GM21737 (cell line): ENCODE results near the gene OR4C6.

Source experiments
- ATAC-seq: cut with Tn5 transposase; IDR thresholded peaks from one replicate; pipeline ENCODE4 v1.9.1; 2021; ENCODE audit warnings: mild to moderate bottlenecking, moderate library complexity; ENCODE audit not compliant: unreplicated experiment

Gene OR4C6

GRCh38 chr11:55661901-55662300 lies at the start of gene OR4C6:
Gene OR4C6, plus strand, starts transcription at chr11:55662201. Its CDS starts 2,966 bp downstream, at chr11:55665167.
- no peak for ATAC-seq

DNA sequence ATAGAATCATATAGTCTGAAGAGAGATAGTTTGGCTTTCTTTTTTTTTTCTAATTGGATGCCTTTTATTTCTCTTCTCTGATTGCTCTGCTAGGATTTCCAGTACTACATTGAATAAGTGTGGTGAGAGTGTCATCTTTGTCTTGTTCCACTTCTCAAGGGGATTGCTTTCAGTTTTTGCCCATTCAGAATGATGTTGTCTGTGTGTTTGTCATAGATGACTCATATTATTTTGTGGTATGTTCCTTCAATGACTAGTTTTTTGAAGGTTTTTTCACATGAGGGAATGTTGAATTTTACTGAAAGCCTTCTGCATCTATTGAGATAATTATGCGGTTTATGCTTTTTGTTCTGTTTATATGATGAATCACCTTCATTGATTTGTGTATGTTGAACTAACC lies 37.5 kb upstream of the OR4C6 start:
- ATAC-seq = no peak

- no peak for ATAC-seq
Measured at GRCh38 chr11:55634813-55635212, 27.2 kb upstream of the OR4C6 start, which contains the start of gene OR4P4. Gene OR4P4, plus strand, starts transcription at chr11:55635113.

DNA sequence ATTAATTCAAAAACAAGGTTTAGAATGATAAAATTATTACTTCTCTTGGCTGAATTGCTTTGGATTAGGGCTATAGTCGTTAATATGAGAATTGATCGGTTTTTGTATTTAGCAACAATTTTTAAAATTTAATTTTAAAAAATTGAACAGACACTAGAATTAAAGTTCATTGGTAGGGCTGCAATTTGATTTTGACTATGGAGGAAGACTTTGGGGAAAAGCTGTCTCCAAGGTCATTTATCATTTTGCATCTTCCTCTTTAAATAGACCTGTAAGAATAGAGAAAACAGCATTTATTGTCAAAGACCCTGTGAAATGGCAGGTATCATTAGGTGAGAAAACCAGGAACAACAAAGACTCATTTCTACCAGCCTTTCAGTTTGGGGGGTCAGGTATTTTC lies 14.0 kb upstream of the OR4C6 start, which contains the start of gene OR4S2:
Gene OR4S2, plus strand, starts transcription at position 301 of the 400 bp plus-strand sequence. CDS start 2,577 bp downstream, outside the sequence.
- no peak for ATAC-seq

DNA sequence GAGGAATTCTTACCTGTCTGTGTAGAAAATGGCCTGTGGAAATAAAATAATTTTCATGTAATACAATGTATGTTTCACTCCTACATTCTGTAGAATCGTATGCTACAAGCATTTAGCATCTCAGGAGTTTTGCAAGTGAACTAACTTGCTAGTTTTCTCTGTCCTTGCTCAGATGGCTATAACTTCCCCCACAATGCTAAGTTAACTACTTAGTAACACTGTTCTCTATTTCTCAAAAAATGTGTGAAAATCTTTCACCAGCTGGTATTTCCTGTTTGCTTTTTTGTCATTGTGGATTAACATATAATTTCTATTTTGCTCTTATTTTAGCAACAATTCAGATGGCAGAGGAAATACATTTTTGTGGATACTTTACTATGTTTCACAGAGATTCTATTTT lies 9.4 kb upstream of the OR4C6 start:
- no peak for ATAC-seq

DNA sequence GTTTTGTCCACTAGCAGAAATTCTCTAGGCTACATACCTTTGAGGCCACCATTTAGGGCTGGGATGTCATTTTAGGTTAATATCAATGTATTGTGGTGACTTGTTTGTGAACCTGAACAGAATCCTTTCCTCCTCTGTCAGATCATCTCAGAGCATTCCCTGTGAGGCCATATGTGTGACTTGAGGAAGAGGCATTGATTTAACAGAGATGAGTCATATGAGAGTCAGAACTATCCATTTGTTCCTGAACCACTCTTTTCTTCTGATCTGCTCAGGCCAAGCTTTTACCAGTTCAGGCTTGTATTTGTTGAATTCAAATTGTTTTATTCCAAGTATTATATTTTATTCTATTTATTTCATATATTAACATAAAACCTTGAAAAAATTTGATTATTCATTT lies 6.9 kb upstream of the OR4C6 start:
- no peak for ATAC-seq

- peak; percentile 98 for ATAC-seq
Measured at GRCh38 chr11:55658031-55658573, 3.9 kb upstream of the OR4C6 start.

DNA sequence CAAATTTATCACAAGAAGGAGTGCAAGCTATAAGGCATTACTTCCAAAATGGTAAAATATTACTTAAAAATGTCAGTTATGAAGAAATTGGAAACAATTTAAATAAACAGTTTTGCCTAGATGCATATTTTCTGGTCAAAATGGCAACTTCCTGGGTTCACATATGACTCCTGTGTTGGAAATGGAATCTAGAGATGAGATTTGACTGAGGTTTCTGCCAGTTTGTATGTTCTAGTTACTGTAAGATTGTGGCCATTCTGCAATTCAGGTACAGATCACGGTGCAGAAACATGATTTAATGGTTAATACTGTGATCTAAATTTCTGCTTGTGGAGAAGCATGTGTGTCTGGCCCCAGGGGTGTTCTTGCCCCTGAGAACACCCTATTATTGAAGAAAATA lies 3.4 kb upstream of the OR4C6 start:
- ATAC-seq = peak; percentile 38

DNA sequence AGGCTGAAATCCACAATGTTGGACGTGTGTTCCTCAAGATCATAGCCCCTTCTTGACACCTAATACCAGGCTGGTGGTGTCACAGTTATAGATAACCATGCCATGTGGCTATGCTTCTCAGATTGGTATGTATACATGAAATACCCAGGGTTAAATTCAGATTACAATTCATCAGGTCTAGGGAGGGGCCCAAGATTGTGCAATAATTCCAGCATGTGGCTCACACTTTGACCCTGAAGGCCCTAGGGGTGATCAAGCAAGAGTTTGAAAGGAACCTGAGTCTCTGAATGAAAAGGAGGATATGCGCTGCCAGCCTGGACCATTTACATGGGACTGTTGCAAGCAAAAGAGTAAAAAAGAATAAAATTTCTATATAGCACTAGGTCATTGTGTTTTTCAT lies 7.4 kb downstream of the OR4C6 start:
- ATAC-seq = no peak

DNA sequence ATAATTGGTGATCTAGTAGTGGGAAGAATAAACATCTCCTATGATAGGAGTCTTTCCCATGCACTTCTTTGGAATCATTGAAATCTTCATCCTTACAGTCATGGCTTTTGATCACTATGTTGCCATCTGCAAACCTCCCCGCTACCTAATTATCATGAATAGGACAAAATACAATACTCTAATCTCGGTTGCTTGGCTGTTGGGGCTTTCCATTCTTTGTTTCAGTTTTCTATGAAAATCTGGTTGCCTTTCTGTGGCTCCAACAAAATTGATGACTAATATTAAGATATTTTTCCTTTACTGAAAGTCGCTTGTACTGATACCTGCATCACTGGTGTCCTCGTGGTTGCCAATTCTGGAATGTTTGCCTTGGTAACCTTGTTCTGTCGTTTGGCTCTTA lies 11.9 kb downstream of the OR4C6 start:
- no peak for ATAC-seq

DNA sequence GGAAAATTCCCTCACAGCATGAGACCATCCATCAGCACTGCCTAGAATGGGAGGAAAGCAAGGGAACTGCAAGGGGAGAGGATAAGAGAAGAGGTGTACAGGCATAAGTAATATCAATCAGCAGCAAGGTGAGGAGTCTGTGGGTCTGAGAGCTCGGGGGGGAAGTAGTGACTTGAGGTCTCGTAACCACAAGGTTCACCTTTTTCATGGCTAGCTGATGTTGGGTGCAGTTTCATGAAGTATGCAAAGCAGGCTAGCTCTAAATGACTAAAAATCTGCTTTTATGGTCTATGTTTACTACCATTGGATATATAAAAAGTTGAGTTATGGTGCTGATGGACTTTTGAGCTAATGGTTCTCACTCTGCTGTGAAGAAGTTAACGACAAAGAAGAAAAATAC lies 35.8 kb downstream of the OR4C6 start:
- ATAC-seq = no peak

DNA sequence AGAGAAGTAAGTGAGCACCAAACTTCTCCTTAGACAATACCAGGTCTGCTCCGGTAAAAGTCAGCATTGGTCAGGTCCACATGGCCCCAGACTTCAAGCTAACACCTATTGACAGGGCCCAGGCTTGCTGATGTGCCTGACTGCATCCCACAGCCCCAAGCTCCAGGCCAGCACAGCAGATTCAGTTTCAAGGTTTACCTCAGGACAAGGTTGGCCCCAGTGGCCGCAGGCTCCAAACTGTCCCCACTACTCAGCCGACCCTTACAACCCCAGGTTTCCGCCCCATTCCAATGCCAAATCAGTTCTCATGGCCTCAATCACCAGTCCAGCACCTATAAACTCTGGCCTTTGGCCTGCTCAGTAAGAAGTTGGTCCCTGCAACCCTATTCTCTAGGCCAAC lies 39.4 kb downstream of the OR4C6 start:
- no peak for ATAC-seq

GRCh38 chr11:55707029-55707428 lies 45.0 kb downstream of the OR4C6 start:
- ATAC-seq = no peak

DNA sequence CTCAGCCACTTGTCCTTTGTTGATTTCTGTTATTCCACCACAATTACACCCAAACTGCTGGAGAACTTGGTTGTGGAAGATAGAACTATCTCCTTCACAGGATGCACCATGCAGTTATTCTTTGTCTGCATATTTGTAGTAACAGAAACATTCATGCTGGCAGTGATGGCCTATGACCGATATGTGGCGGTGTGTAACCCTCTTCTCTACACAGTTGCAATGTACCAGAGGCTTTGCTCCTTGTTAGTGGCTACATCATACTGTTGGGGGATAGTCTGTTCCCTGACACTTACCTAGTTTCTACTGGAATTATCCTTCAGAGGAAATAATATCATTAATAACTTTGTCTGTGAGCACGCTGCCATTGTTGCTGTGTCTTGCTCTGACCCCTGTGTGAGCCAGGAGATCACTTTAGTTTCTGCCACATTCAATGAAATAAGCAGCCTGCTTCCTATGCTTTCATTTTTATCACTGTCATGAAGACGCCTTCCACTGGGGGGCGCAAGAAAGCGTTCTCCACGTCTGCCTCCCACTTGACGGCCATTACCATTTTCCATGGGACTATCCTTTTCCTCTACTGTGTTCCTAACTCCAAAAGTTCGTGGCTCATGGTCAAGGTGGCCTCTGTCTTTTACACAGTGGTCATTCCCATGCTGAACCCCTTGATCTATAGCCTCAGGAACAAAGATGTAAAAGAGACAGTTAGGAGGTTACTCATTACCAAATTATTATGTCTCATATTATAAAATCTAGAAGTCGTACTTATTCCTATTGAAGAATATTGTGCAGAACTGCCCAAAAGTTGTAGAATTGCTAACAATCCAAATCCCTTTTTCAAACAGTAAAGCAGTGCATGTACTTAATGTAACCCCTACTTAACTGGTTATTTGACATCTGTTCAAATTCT lies 53.2 kb downstream of the OR4C6 start:
- no peak for ATAC-seq
